IMR-90 (cell line): ENCODE measurements around the gene CD180. TPM values are rescaled to one million over a fixed set of nuclear protein-coding genes. Genes with fewer than 3 reads are reported as not detected.

Source experiments
- ATAC-seq: fragments of 200-7000 bp; cut with Tn5 transposase; 2 replicates; pipeline ENCODE4 v1.9.1; 2020; ENCODE audit warnings: low read depth, mild to moderate bottlenecking, moderate library complexity
- BruUV-seq: library from RNA; stranded (reverse); fragments of 400-500 nt; replicated peaks from 2 replicates; lab custom pipeline; 2021; lab: Mats Ljungman, UMichigan
- CTCF ChIA-PET: fragments of 300-600 bp; formaldehyde crosslinking; extraction: SDS; loops from one replicate; lab custom pipeline; 2021; ENCODE audit warnings: antibody characterized with exemption; lab: Yijun Ruan, JAX
- POLR2A ChIA-PET: fragments of 300-600 bp; sonication (Branson Sonifier 250); formaldehyde crosslinking; loops from one replicate; lab custom pipeline; 2022; ENCODE audit warnings: antibody characterized with exemption; ENCODE audit not compliant: unreplicated experiment; lab: Charles Lee
- DNase-seq: peaks from one replicate; pipeline ENCODE4 v3.0.0; 2013
- H2AFZ ChIP-seq: replicated peaks from 2 replicates; pipeline ENCODE3; 2013; ENCODE audit warnings: low read length, mild to moderate bottlenecking; ENCODE audit not compliant: poor library complexity
- H2AK5ac ChIP-seq: 2 replicates; pipeline ENCODE4 v1.6.1; 2013; ENCODE audit warnings: low read depth, low read length, inconsistent platforms
- H2AK9ac ChIP-seq: replicated peaks from 2 replicates; pipeline ENCODE3; 2013; ENCODE audit warnings: mild to moderate bottlenecking, low read depth, low read length, moderate library complexity; ENCODE audit not compliant: poor library complexity
- H2BK120ac ChIP-seq: 2 replicates; pipeline ENCODE4 v1.6.1; 2013; ENCODE audit warnings: low read depth, low read length, inconsistent platforms
- H2BK15ac ChIP-seq: 3 replicates; pipeline ENCODE4 v1.6.1; 2013; ENCODE audit warnings: low read depth, low read length, inconsistent platforms
- H2BK20ac ChIP-seq: 2 replicates; pipeline ENCODE4 v1.6.1; 2013; ENCODE audit warnings: low read depth, mild to moderate bottlenecking, inconsistent platforms, low read length, moderate library complexity
- H2BK5ac ChIP-seq: 2 replicates; pipeline ENCODE4 v1.6.1; 2013; ENCODE audit warnings: mild to moderate bottlenecking, low read depth, low read length, inconsistent platforms; ENCODE audit not compliant: poor library complexity, severe bottlenecking
- H3K14ac ChIP-seq: replicated peaks from 2 replicates; pipeline ENCODE4 v1.6.1; 2013; ENCODE audit warnings: low read depth, low read length, inconsistent platforms
- H3K18ac ChIP-seq: 2 replicates; pipeline ENCODE4 v1.6.1; 2013; ENCODE audit warnings: low read depth, low read length, control low read depth
- H3K23ac ChIP-seq: 2 replicates; pipeline ENCODE4 v1.6.1; 2013; ENCODE audit warnings: low read depth, low read length, inconsistent platforms
- H3K27ac ChIP-seq: 2 replicates; pipeline ENCODE4 v1.5.1; 2013; ENCODE audit warnings: mild to moderate bottlenecking, control low read depth, low read length; ENCODE audit not compliant: insufficient read depth
- H3K27me3 ChIP-seq: 2 replicates; pipeline ENCODE4 v1.6.1; 2013; ENCODE audit warnings: low read length; ENCODE audit not compliant: control insufficient read depth, insufficient read depth
- H3K36me3 ChIP-seq: 2 replicates; pipeline ENCODE4 v1.6.1; 2013; ENCODE audit warnings: low read length, mixed read lengths; ENCODE audit not compliant: control insufficient read depth, insufficient read depth
- H3K4ac ChIP-seq: 2 replicates; pipeline ENCODE4 v1.6.1; 2013; ENCODE audit warnings: low read depth, low read length, inconsistent platforms
- H3K4me1 ChIP-seq: 2 replicates; pipeline ENCODE4 v1.6.1; 2013; ENCODE audit warnings: low read length, mixed read lengths; ENCODE audit not compliant: control insufficient read depth, insufficient read depth
- H3K4me2 ChIP-seq: 2 replicates; pipeline ENCODE4 v1.6.1; 2013; ENCODE audit warnings: low read depth, mild to moderate bottlenecking, control low read depth, low read length, moderate library complexity
- H3K4me3 ChIP-seq: 2 replicates; pipeline ENCODE4 v1.5.1; 2013; ENCODE audit warnings: low read depth, mild to moderate bottlenecking, control low read depth, low read length, moderate library complexity; ENCODE audit not compliant: insufficient read depth
- H3K56ac ChIP-seq: 2 replicates; pipeline ENCODE4 v1.6.1; 2013; ENCODE audit warnings: low read length, inconsistent platforms; ENCODE audit not compliant: insufficient read depth; ENCODE audit errors: extremely low read depth
- H3K79me1 ChIP-seq, 2 experiments: 2 replicates each; pipeline ENCODE4 v1.6.1; 2013; ENCODE audit warnings: low read length in 2 of 2, inconsistent platforms in 1 of 2, low read depth in 1 of 2
- H3K9ac ChIP-seq: 2 replicates; pipeline ENCODE4 v1.6.1; 2013; ENCODE audit warnings: low read depth, low read length, control low read depth
- H3K9me1 ChIP-seq: 2 replicates; pipeline ENCODE4 v1.6.1; 2013; ENCODE audit warnings: low read length, inconsistent platforms; ENCODE audit not compliant: insufficient read depth
- H3K9me3 ChIP-seq: 2 replicates; pipeline ENCODE4 v1.6.1; 2013; ENCODE audit warnings: low read length; ENCODE audit not compliant: control insufficient read depth, insufficient read depth
- H4K20me1 ChIP-seq: 2 replicates; pipeline ENCODE4 v1.6.1; 2013; ENCODE audit warnings: low read length, inconsistent platforms; ENCODE audit not compliant: insufficient read depth
- H4K5ac ChIP-seq: 2 replicates; pipeline ENCODE4 v1.6.1; 2013; ENCODE audit warnings: mild to moderate bottlenecking, low read depth, low read length, control low read depth
- H4K8ac ChIP-seq, 2 experiments: 2 replicates each; pipeline ENCODE4 v1.6.1; 2013; ENCODE audit warnings: low read depth in 2 of 2, low read length in 2 of 2, control low read depth in 1 of 2, inconsistent platforms in 1 of 2
- H4K91ac ChIP-seq: 2 replicates; pipeline ENCODE4 v1.6.1; 2013; ENCODE audit warnings: low read depth, low read length, inconsistent platforms; ENCODE audit not compliant: insufficient read depth
- BHLHE40 ChIP-seq: fragments of 150-350 bp; IDR thresholded peaks from 2 replicates; pipeline ENCODE4 v1.6.1; 2016; ENCODE audit warnings: mild to moderate bottlenecking, low read depth, low read length
- CEBPB ChIP-seq: IDR thresholded peaks from 2 replicates; pipeline ENCODE4 v1.6.1; 2012; ENCODE audit warnings: low read depth, low read length, improper control_type of control experiment
- CHD1 ChIP-seq: IDR thresholded peaks from 2 replicates; pipeline ENCODE4 v1.6.1; 2012; ENCODE audit warnings: low read depth, low read length, improper control_type of control experiment
- CTCF ChIP-seq: conservative IDR thresholded peaks from 2 replicates; pipeline ENCODE4 v1.5.1; 2012; ENCODE audit warnings: mild to moderate bottlenecking, low read depth, low read length, improper control_type of control experiment
- FOS ChIP-seq: fragments of 150-350 bp; IDR thresholded peaks from 2 replicates; pipeline ENCODE4 v1.6.1; 2016; ENCODE audit warnings: low read depth, low read length
- MAFK ChIP-seq: IDR thresholded peaks from 2 replicates; pipeline ENCODE4 v1.6.1; 2012; ENCODE audit warnings: low read depth, low read length, improper control_type of control experiment
- MAZ ChIP-seq: IDR thresholded peaks from 2 replicates; pipeline ENCODE4 v1.6.1; 2012; ENCODE audit warnings: low read depth, mild to moderate bottlenecking, low read length, improper control_type of control experiment, moderate library complexity, borderline replicate concordance
- MXI1 ChIP-seq: IDR thresholded peaks from 2 replicates; pipeline ENCODE4 v1.6.1; 2012; ENCODE audit warnings: low read depth, mild to moderate bottlenecking, low read length, moderate library complexity, borderline replicate concordance
- NFE2L2 ChIP-seq: fragments of 150-350 bp; IDR thresholded peaks from 2 replicates; pipeline ENCODE4 v1.6.1; 2016; ENCODE audit warnings: low read depth, mild to moderate bottlenecking, low read length
- POLR2A ChIP-seq: IDR thresholded peaks from 2 replicates; pipeline ENCODE4 v1.6.1; 2012; ENCODE audit warnings: mild to moderate bottlenecking, low read depth, low read length
- RAD21 ChIP-seq: IDR thresholded peaks from 2 replicates; pipeline ENCODE4 v1.6.1; 2012; ENCODE audit warnings: low read length, improper control_type of control experiment
- RCOR1 ChIP-seq: IDR thresholded peaks from 2 replicates; pipeline ENCODE4 v1.6.1; 2012; ENCODE audit warnings: mild to moderate bottlenecking, low read length, improper control_type of control experiment; ENCODE audit not compliant: insufficient replicate concordance
- SMC3 ChIP-seq: fragments of 150-350 bp; IDR thresholded peaks from 2 replicates; pipeline ENCODE4 v1.6.1; 2016; ENCODE audit warnings: low read depth, mild to moderate bottlenecking, antibody characterized with exemption, low read length, moderate library complexity
- USF2 ChIP-seq: fragments of 150-350 bp; IDR thresholded peaks from 2 replicates; pipeline ENCODE4 v1.6.1; 2017; ENCODE audit warnings: mild to moderate bottlenecking, antibody characterized with exemption, low read length, low read depth
- WGBS, 2 experiments: methylation state at CpG; one replicate each; pipeline versions ENCODE4 v1.1.5 to v1.1.7; 2013; ENCODE audit warnings: missing lambda C conversion rate in 2 of 2; ENCODE audit not compliant: insufficient read length in 1 of 2; ENCODE audit errors: extremely low coverage in 2 of 2; 5-methylcytosine and 5-hydroxymethylcytosine counted together
- dilution Hi-C: fragments of 300-500 bp; cut with HindIII; formaldehyde crosslinking; loops from one replicate; pipeline ENCODE4 v1.14.3; 2018; ENCODE audit warnings: low sequenced_read_pairs; ENCODE audit not compliant: unreplicated experiment
- in situ Hi-C: fragments of 300-500 bp; cut with MboI; formaldehyde crosslinking; loops from 3 replicates; pipeline ENCODE4 v1.14.3; 2019; ENCODE audit warnings: low sequenced_read_pairs, inconsistent platforms, mixed read lengths
- intact Hi-C: fragments of 100-400 bp; cut with micrococcal nuclease; formaldehyde crosslinking; loops from 2 replicates; pipeline ENCODE4 v1.10.0; 2022
- polyA plus RNA-seq, 3 experiments: library from polyadenylated mRNA; depleted of rRNA; stranded (reverse); fragments of >200 nt; gene quantifications; 2 replicates each; pipeline ENCODE4 v1.2.3, GENCODE V29; 2012; ENCODE audit warnings: low replicate concordance in 1 of 3
- total RNA-seq: library from RNA; depleted of rRNA; stranded (reverse); fragments of >200 nt; gene quantifications from 2 replicates; pipeline ENCODE4 v1.2.3, GENCODE V29; 2012
- TF ChIP-seq, protein P1 (sequence below): fragments of 150-350 bp; IDR thresholded peaks from 2 replicates; pipeline ENCODE4 v1.6.1; 2016; ENCODE audit warnings: low read depth, mild to moderate bottlenecking, low read length, moderate library complexity, borderline replicate concordance

CD180 gene
- total and polyA plus RNA-seq, 2 of the 4 experiments (the other 2 are of a cell fraction), result not detected

- ATAC-seq, result no peak
- Histone ChIP-seq H4K91ac (no peak overlapping the region), H2BK20ac (no peak overlapping the region), H2AK9ac (no peak overlapping the region), H3K27ac (no peak overlapping the region), H2AFZ (no peak overlapping the region), H4K5ac (no peak overlapping the region), H3K4me2 (no peak overlapping the region), H3K36me3 (no peaks in the 10 kb centered on the region), H3K4me1 (no peaks in the 10 kb centered on the region), H3K27me3 (no peaks in the 10 kb centered on the region), H2BK120ac (no peak overlapping the region), H3K14ac (no peak overlapping the region), H3K23ac (no peak overlapping the region), H2BK5ac (no peak overlapping the region), H3K79me1 (no peaks in the 10 kb centered on the region), H2BK15ac (no peak overlapping the region), H3K9me3 (no peaks in the 10 kb centered on the region), H4K20me1 (no peaks in the 10 kb centered on the region), H4K8ac (no peak overlapping the region), H3K9me1 (no peaks in the 10 kb centered on the region), H3K4ac (no peak overlapping the region), H3K4me3 (no peak overlapping the region), H3K56ac (no peak overlapping the region), H3K9ac (no peak overlapping the region), H2AK5ac (no peak overlapping the region), H3K18ac (no peak overlapping the region)
- TF ChIP-seq CHD1 (no peak), NFE2L2 (no peak), CEBPB (no peak), CTCF (no peak), BHLHE40 (no peak), USF2 (no peak), MAFK (no peak), RAD21 (no peak), MAZ (no peak), SMC3 (no peak), POLR2A (no peak), RCOR1 (no peak), MXI1 (no peak), FOS (no peak)
- TF ChIP-seq, protein P1, sequence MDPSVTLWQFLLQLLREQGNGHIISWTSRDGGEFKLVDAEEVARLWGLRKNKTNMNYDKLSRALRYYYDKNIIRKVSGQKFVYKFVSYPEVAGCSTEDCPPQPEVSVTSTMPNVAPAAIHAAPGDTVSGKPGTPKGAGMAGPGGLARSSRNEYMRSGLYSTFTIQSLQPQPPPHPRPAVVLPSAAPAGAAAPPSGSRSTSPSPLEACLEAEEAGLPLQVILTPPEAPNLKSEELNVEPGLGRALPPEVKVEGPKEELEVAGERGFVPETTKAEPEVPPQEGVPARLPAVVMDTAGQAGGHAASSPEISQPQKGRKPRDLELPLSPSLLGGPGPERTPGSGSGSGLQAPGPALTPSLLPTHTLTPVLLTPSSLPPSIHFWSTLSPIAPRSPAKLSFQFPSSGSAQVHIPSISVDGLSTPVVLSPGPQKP, result no peak
- in situ Hi-C loops (no loop called here), dilution Hi-C loops (no loop called here), intact Hi-C loops (no loop called here)
- CTCF ChIA-PET, result no interaction called here
- DNase-seq, result no peak
- BruUV-seq, result no TSS peak
- WGBS, 2 experiments, result no CpG with 5 or more reads among the region's 1 CpG
- POLR2A ChIA-PET, result no interaction called here
Observed at GRCh38 chr5:67187006-67187715, 9.4 kb downstream of the CD180 start.
